Measurements from ENCODE around the gene ZKSCAN1.

ZKSCAN1 gene

DNA sequence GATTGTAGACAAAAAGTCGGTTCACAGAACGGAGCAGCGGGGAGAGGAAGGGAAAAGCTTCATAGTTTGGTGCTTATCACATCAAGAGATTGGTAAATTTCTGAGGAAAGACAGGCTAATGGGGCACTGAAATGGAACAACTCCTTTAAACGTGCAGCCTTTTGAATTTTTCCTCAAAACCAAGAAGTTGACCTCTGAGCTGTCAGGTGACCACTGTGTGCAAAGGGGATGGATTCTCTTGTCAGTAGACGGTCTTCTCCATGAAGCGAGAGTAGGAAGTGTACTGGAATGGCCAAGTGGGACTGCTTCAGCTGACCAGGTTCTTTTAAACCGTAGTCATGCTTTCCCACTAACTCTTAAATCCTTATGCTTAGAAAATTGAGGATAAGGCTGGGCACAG lies 22.9 kb downstream of the ZKSCAN1 start:
- DNase-seq (ENCODE audit: low read depth in 2 of 2) = no peak

DNA sequence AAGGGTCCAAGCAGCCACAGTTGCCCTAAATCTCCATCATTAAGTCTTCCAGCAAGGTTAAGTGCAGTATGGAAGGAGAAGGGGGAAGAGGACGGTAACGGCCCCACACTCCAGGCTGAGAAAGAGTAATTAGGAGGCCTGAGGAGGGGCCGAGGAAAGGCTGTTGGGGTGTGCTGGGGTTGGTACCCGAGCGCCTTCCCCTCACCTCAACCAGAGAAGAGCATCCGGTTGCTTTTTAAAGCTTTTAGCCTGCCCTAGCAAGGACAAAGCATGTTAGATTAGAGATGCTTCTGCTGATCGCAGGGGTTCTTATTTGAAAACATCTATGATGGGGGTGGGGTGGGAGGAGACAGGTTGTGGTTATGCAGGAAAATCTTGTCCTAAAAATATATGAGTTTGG lies 25.2 kb downstream of the ZKSCAN1 start:
- DNase-seq (ENCODE audit: low read depth in 2 of 2) = no peak

DNA sequence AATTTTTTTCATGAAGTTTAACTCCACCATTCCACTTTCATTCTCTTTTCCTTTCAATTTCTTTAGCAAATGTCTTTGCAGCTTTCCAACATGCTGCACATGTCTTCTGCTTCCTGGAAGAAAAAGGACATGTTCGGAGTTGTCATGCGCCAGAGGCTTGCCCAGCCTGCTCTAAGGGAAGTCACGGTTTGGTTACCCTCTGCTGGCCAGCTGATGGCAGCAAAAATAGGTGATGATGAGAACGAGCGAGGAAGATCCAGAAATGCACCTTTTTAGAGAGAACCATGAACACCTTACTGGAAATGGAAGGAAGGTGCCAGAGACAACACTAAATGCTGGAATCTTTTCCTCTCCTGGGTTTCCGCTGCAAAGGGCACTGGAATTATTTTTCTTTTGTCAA lies 29.3 kb downstream of the ZKSCAN1 start:
- no peak for DNase-seq (ENCODE audit: low read depth in 2 of 2)

DNA sequence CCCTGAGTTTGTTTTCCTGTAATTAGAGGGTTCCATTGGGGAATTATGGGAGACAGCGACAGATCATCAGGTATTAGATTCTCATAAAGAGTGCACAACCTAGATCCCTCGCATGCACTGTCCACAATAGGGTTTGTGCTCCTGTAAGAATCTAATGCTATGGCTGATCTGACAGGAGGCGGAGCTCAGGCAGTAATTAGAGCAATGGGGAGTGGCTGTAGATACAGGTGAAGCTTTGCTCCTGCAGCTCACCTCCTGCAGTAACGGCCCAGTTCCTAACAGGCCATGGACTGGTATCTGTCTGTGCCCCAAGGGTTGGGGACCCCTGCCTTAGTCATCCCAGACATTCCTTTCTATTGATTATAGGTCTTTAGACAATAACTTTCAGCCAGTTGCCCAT lies 33.3 kb downstream of the ZKSCAN1 start:
- DNase-seq (ENCODE audit: low read depth in 2 of 2) = no peak

DNA sequence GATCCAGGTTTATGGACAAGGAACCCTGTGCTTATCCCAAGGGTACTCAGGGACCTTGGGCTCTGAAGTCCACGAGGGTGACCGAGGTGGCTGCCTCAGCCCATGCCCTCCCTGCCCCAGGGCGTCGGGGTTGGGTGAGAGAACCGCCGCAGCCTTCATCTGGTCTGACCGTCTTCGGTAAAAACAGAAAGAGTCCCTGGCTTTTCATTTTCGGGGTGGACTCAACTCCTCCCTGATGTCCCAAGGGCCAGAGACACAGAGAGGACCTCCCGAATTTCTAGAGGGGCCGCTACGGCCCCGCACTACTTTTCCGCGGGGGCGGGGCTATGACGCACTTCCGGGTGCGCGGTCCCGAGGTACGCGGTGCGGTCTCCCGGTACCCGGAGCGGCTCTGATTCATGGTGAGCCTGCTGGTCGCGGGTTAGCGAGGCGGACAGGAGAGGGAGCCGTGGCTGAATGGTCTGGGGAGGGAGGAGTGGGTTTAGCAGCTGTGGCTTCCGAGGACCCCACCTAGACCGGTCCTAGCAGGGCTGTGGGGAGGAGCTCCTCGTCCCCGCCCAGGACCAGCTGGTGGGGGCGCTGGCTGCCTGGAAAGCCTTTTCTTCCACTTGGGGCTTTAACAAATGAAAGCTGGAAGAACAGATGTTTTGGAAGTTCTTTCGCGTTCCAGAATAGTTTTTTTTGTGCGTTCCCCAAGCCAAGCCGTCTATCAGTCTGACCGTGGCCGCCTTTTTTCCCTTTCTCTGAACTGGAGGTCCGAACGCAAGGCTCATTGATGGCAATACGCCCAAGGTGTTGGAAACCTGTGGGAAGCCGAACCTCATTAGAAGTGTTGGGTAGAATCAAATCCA lies 34.3 kb downstream of the ZKSCAN1 start, which contains the start of gene ZSCAN21:
ZSCAN21 (plus strand) TSS at position 334 of the 851 bp plus-strand sequence. CDS start 7,233 bp downstream, outside the sequence.
- peak; percentile 65 to 78 for DNase-seq (ENCODE audit: low read depth in 2 of 2)

DNA sequence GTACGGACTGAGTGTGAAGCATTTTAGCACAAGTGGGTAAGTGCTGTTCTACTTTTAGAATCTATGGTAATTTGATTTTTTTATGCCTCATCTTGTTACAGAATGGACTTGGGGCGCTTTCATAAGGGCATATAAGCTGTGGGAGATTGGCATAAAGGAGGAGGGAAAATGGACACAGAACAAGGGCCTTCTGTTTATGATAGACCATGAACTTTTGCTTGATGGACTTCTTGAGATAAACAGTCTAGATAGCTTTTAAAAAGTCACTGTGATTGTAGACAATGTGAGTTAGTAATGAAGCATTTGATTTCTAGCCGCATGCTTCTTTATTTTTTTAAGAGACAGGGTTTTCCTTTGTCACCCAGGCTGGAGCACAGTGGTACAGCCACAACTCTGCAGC lies 36.2 kb downstream of the ZKSCAN1 start:
- DNase-seq (ENCODE audit: low read depth in 2 of 2) = no peak

DNA sequence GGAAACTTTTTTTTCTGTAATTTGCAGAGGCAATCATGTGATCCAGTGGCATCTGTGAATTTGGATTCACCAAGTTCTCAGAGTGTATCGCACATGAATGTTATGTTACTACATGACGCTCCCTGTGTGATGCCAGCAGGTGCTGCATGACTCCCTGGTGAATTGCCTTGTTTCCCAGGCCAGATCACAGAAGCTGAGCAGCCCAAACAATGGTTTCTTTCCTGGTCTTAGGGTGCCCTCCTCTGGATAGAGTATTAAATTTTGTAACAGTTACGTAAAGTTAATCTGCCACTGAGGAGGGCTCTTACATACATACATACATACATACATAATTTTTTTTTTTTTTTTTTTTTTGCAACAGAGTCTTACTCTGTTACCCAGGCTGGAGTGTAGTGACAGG lies 37.8 kb downstream of the ZKSCAN1 start:
- no peak for DNase-seq (ENCODE audit: low read depth in 2 of 2)

DNA sequence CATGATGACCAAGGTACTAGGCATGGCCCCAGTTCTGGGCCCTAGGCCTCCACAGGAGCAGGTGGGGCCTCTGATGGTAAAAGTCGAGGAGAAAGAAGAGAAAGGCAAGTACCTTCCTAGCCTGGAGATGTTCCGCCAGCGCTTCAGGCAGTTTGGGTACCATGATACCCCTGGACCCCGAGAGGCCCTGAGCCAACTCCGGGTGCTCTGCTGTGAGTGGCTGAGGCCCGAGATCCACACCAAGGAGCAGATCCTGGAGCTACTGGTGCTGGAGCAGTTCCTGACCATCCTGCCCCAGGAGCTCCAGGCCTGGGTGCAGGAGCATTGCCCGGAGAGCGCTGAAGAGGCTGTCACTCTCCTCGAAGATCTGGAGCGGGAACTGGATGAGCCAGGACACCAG lies 41.6 kb downstream of the ZKSCAN1 start:
- no peak for DNase-seq (ENCODE audit: low read depth in 2 of 2)

DNA sequence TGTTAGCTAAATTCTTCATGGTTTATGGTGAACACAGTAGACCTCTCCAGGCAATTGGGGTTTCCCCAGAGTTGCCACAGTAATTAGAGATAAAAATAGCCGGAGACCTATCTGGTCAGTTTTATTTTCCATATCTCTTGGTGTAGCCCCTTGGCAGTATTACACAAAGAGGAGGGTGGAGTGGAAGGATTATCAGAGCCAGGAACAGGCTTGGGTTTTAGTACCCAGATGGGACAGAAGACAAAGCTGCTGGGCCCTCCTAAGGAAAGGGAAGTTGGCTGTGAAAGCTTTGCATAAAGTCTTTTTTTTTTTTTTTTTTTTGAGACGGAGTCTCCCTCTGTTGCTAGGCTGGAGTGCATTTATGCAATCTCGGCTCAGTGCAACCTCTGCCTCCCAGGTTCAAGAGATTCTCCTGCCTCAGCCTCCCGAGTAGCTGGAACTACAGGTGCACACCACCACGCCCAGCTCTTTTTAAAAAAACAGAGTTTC lies 43.9 kb downstream of the ZKSCAN1 start:
- no peak for DNase-seq (ENCODE audit: low read depth in 2 of 2)

DNA sequence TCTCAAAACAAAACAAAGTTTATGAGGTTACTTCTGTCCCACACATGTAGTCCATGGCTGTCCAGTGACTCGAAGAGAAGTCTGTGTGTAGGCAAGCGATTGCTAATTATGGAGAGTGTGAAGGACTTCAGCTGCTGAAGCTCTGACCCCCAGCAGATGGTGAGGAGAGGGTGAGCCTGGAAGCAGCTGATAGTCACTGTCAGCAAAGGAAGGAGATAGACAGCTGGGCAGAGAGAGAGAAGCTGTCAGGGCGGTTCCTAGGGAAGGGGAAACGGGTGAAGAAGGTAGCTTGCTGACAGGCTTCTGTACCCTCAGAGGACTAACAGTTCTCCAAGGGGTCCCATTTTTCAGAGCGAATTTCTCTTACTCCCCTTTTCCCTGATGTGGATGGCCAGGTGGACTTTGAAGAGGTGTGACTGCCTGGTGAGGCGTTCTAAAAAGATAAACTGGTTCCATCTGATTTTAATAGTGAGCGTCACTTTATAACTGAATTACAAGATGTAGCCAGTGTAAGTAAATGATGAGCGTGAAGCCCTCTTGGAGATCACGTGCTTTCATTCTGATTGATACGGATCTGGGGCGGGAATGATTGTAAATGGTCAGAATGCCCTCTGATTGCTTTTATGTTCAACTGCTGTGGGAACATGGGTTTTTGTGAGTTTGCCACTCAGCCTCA lies 46.3 kb downstream of the ZKSCAN1 start:
- no peak for DNase-seq (ENCODE audit: low read depth in 2 of 2)

DNA sequence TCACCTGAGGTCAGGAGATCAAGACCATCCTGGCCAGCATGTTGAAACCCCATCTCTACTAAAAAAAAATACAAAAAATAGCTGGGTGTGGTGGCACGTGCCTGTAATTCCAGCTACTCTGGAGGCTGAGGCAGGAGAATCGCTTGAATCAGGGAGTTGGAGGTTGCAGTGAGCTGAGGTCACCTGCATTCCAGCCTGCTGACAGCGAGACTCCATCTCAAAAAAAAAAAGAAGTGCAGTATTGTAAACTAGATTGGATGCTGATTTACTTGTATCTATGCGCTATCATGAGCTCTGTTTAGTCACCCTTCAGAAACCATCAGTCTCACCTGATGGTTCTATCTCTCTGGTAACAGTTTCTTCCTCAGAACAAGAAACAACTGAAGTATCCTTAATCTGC lies 48.0 kb downstream of the ZKSCAN1 start:
- DNase-seq (ENCODE audit: low read depth in 2 of 2) = no peak

DNA sequence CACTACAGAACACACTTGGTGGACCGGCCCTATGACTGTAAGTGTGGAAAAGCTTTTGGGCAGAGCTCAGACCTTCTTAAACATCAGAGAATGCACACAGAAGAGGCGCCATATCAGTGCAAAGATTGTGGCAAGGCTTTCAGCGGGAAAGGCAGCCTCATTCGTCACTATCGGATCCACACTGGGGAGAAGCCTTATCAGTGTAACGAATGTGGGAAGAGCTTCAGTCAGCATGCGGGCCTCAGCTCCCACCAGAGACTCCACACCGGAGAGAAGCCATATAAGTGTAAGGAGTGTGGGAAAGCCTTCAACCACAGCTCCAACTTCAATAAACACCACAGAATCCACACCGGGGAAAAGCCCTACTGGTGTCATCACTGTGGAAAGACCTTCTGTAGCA lies 48.8 kb downstream of the ZKSCAN1 start:
- DNase-seq (ENCODE audit: low read depth in 2 of 2) = no peak

DNA sequence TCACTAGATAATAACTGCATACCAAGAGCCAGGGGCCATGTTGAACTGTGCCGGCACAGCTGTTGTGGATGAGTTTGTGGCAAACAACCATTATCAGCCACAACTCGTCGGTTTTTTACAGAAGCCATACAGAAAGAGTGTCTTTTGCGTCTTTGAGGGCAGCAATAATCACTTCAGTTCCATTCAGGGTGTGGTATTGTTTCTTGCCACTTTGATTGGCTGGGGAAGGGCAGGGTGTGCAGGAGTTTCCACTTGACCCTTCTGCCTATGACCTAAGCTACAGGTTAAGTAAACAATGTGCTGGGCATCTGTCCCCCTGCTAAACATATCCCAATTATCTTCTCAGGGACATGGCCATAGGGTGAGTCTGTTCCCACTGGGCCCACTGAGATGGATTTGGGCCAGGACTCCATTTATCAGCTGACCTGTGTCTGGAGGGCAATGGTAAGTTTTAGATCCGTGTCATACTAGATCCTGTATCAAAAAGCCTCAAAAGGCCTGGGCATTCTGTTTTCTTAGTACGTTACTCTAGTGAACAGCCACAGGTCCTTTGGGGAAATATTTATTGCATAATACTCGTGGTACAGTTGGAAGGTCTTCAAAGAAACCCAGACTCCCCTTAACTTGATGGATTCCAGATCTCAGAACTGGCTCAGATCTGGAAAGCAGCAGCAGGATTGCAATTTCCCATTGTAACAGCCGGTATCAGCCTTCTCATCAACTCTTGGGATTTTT lies 50.2 kb downstream of the ZKSCAN1 start:
- DNase-seq (ENCODE audit: low read depth in 2 of 2) = no peak

DNA sequence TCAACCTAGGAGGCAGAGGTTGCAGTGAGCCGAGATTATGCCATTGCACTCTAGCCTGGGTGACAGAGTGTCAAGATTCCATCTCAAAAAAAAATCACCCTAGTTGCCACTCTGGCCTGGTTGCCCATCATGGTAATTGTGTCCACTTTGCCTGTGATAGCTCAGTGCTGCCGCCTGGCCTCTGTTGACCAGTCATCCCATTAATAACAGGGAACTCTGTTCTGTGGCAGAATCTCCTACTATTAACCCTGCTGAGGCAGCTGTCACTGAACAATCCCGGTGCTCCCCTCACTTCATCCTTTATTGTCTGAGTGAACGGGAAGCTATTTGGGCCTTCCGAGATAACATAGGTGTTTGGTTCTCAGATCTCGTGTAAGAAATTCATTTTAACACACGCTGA lies 51.6 kb downstream of the ZKSCAN1 start:
- DNase-seq (ENCODE audit: low read depth in 2 of 2) = no peak

DNA sequence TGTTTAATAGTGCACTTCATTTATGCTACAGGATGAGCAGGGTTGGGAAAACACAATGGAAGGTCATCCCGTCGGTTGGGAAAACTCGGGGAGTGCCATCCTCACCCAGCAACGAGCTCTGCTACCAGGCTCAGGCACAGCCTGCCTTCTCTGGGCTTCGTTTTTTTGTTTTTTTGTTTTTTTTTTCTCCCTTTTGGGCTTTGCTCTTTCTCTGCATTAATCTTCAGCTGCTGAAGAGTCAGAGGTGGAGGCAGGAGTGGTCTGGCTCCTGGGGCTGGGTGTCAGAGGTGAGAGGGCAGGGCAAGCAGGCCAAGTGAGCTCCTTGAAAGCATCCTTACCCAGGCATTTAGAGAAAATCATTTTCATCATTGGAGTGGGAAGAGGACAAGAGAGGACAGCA lies 54.6 kb downstream of the ZKSCAN1 start:
- DNase-seq (ENCODE audit: low read depth in 2 of 2) = no peak

DNA sequence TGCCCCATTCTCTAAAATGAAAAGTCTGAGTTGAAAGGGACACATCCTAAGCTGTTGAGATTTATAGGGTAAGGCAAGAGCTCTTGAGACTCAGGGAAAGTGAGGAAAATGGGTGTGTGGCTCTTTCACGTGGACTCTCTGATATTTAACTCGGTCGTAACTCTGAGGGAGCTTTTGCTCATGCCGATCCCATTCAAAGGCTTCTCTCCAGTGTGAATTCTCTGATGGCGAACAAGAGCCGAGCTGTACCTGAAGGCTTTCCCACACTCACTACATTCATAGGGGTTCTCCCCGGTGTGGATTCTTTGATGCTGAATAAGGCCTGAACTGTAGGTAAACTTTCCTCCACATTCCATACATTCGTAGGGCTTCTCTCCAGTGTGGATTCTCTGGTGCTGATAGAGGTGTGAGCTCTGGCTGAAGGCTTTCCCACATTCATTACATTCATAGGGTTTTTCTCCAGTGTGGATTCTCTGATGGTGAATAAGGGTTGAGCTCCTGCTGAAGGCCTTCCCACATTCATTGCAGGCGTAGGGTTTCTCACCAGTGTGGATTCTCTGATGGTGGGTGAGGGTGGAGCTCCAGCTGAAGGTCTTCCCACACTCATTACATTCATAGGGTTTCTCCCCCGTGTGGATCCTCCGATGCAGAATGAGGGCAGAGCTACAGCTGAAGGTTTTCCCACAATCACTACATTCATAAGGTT lies 55.8 kb downstream of the ZKSCAN1 start:
- DNase-seq (ENCODE audit: low read depth in 2 of 2) = no peak

DNA sequence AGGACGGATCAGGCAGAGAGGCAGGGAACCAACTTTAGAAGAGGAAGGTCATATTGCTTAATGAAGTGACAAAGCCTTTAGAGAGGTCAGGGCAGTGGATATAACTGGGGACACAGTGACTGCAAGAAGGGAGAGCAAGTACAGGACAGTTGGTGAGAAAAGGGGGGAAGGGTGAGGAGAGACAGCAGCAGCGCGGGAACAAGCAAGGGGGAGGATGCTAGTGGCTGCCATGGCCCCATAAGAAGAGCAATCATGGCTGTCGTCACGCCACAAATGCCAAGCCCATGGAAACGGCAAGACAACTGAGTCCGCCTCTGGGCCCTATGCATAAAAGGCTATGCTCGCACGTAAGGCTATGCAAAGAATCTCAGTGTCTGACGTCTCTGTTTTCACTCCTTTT lies 57.1 kb downstream of the ZKSCAN1 start:
- no peak for DNase-seq (ENCODE audit: low read depth in 2 of 2)

DNA sequence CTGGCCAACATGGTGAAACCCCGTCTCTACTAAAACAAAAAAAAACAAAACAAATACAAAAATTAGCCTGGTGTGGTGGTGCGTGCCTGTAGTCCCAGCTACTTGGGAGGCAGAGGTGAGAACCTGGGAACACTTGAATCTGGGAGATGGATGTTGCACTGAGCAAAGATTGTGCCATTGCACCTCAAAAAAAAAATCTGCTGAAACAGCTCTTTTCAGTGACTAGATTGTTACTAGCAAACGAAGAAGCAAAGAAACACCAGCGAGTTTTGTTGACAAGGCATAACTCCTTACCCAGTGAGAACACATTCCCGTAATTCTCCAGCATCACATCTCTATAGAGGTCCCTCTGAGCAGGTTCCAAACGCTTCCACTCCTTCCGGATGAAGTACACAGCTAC lies 59.4 kb downstream of the ZKSCAN1 start:
- DNase-seq (ENCODE audit: low read depth in 2 of 2) = no peak

DNA sequence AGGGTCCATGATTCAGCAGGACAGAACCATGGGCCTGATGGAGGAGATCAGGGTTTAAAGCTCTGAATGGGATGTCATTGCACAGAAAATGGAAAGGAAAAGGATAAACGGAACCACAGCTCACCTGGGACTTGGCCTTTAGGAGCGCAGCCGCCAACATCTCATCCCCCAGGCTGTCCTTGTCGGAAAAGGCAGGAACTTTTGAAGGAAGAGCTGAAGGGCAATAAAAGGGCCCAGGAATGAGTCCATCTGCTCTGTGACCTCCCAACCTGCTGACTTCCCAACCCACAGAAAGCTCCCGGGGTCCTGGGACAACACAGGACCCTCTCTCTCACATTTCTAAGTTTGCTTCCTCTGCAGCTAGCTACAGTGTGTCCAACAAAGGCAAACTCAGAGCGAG lies 60.0 kb downstream of the ZKSCAN1 start:
- DNase-seq (ENCODE audit: low read depth in 2 of 2) = no peak

DNA sequence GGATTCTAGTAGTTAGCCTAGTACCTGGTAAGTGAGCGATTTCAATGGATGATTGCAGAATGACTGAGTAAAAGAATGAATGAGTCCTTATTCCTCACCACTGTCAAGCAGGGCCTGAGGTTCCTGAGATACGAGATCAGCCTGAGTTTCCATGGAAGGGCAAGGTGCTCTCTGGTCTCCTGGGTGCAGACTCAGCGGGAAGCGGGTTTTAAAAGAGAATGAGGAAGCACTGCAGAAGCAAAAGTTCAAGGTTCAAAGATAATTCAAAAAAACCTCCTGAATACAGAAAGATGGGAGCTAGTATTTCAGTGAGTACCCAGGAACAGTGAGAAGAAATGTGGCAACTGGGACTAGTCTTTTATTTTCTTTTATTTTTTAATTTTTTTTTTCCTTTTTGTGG lies 61.8 kb downstream of the ZKSCAN1 start:
- DNase-seq (ENCODE audit: low read depth in 2 of 2) = no peak

DNA sequence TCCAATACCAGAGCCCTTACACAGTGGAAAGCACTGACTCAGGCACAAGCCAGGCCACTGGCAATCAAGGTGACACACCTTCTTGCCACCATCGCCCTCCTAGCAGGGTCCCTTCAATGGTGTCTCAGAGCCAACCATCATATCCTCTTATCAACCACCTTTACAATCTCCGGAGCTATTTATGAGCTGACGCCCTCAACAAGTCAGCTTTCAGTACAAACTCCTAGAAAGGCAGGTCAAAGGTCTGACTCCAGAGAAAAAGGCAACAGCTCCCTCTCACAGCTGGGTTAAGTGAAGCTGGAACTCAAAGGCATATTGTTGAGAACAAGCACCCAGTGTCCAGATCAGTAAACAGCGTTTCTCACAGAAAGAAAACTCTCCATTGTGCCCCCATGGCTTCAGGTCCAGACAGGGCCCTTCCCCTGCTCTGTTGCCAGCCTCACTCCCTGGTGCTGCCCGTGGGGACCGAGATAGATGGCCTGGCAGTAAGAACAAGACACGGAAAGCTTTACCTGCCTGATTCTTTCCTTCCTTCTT lies 63.7 kb downstream of the ZKSCAN1 start:
- no peak for DNase-seq (ENCODE audit: low read depth in 2 of 2)
